B cell (primary cell): ENCODE results near the gene TUBB4B. TPM values are rescaled to one million over a fixed set of nuclear protein-coding genes. Genes with fewer than 3 reads are reported as not detected.

Source experiments
- ATAC-seq: fragments of 200-7000 bp; cut with Tn5 transposase; one replicate; pipeline ENCODE4 v1.10.0; 2021; ENCODE audit warnings: low read depth, mild to moderate bottlenecking, moderate number of reproducible peaks, moderate library complexity
- CTCF ChIA-PET: fragments of 350-600 bp; sonication (Branson Sonifier 250); formaldehyde crosslinking; loops from one replicate; lab custom pipeline; 2021; ENCODE audit warnings: antibody characterized with exemption, inconsistent platforms; lab: Charles Lee
- POLR2A ChIA-PET: fragments of 350-600 bp; sonication (Branson Sonifier 250); formaldehyde crosslinking; loops from one replicate; lab custom pipeline; 2021; ENCODE audit warnings: antibody characterized with exemption; lab: Charles Lee
- DNase-seq: peaks from one replicate; pipeline ENCODE4 v3.0.0; 2013
- H2AFZ ChIP-seq: 2 replicates; pipeline ENCODE4 v1.6.1; 2012; ENCODE audit warnings: mild to moderate bottlenecking, low read depth, low read length; ENCODE audit not compliant: insufficient read depth, poor library complexity, severe bottlenecking
- H3K27ac ChIP-seq, 2 donors: 1 replicate in 1 of 2; 2 replicates in 1 of 2; pipeline ENCODE4 v1.5.1; 2012 to 2013; ENCODE audit warnings: low read length in 2 of 2, mild to moderate bottlenecking in 2 of 2, moderate library complexity in 1 of 2
- H3K27me3 ChIP-seq, 4 experiments: fragments of 200-600 bp in 1 of 4; sonication (generic) in 1 of 4; replicated peaks in 1 of 4; 1 replicate in 2 of 4; 2 replicates in 2 of 4; pipeline versions ENCODE4 v1.6.1 to v1.7.0; 2013 to 2016; ENCODE audit warnings: low read length in 3 of 4, mild to moderate bottlenecking in 2 of 4, mixed read lengths in 1 of 4, moderate library complexity in 1 of 4; ENCODE audit not compliant: insufficient read depth in 4 of 4, control insufficient read depth in 3 of 4; ENCODE audit errors: control extremely low read depth in 1 of 4
- H3K36me3 ChIP-seq, 2 experiments: replicated peaks in 1 of 2; 1 replicate in 1 of 2; 2 replicates in 1 of 2; pipeline versions ENCODE4 v1.6.1 to v1.7.1; 2013; ENCODE audit warnings: low read length in 1 of 2; ENCODE audit not compliant: insufficient read depth in 2 of 2, control insufficient read depth in 1 of 2; ENCODE audit errors: control extremely low read depth in 1 of 2, extremely low read depth in 1 of 2
- H3K4me1 ChIP-seq, 2 donors: fragments of 200-600 bp in 1 of 2; sonication (generic) in 1 of 2; 1 replicate in 1 of 2; 2 replicates in 1 of 2; pipeline versions ENCODE4 v1.5.1 to v1.6.1; 2013 to 2017; ENCODE audit warnings: low read length in 2 of 2; ENCODE audit not compliant: control insufficient read depth in 2 of 2, insufficient read depth in 2 of 2
- H3K4me2 ChIP-seq: replicated peaks from 2 replicates; pipeline ENCODE3; 2012; ENCODE audit warnings: mild to moderate bottlenecking, low read depth, low read length; ENCODE audit not compliant: poor library complexity, severe bottlenecking
- H3K4me3 ChIP-seq, 5 experiments: fragments of 200-600 bp in 1 of 5; sonication (generic) in 1 of 5; 1 replicate in 3 of 5; 2 replicates in 2 of 5; pipeline versions ENCODE4 v1.5.1 to v1.7.0; 2011 to 2016; ENCODE audit warnings: low read length in 4 of 5, mild to moderate bottlenecking in 4 of 5, low read depth in 2 of 5, control low read depth in 1 of 5, moderate library complexity in 1 of 5; ENCODE audit not compliant: insufficient read depth in 1 of 5; ENCODE audit errors: control extremely low read depth in 1 of 5, extremely low read depth in 1 of 5
- H3K79me2 ChIP-seq: fragments of 200-600 bp; sonication (generic); one replicate; pipeline ENCODE4 v1.6.0; 2016; ENCODE audit warnings: low read length; ENCODE audit not compliant: control insufficient read depth, insufficient read depth
- H3K9ac ChIP-seq: fragments of 200-600 bp; sonication (generic); 2 replicates; pipeline ENCODE4 v1.6.1; 2017; ENCODE audit warnings: mild to moderate bottlenecking, low read length, moderate library complexity
- H3K9me3 ChIP-seq, 3 donors: one replicate each; pipeline versions ENCODE4 v1.6.1 to v1.7.1; 2013; ENCODE audit warnings: low read length in 2 of 3; ENCODE audit not compliant: control insufficient read depth in 2 of 3, insufficient read depth in 1 of 3; ENCODE audit errors: control extremely low read depth in 1 of 3
- H4K20me1 ChIP-seq: 2 replicates; pipeline ENCODE4 v1.6.0; 2012; ENCODE audit warnings: mild to moderate bottlenecking, low read length; ENCODE audit not compliant: insufficient read depth, control insufficient read depth, poor library complexity, severe bottlenecking
- H3K27ac Mint-ChIP-seq: one replicate; pipeline ENCODE4 v1.8.0; 2021; ENCODE audit warnings: mixed read lengths
- H3K27me3 Mint-ChIP-seq: one replicate; pipeline ENCODE4 v1.8.0; 2021; ENCODE audit warnings: mixed read lengths
- H3K4me1 Mint-ChIP-seq: one replicate; pipeline ENCODE4 v1.8.0; 2021; ENCODE audit warnings: mixed read lengths
- H3K4me3 Mint-ChIP-seq: one replicate; pipeline ENCODE4 v1.8.0; 2021; ENCODE audit warnings: mixed read lengths
- H3K9me3 Mint-ChIP-seq: one replicate; pipeline ENCODE4 v1.8.0; 2022; ENCODE audit warnings: mixed read lengths; ENCODE audit not compliant: insufficient read depth
- CTCF ChIP-seq: fragments of 200-600 bp; IDR thresholded peaks from one replicate; pipeline ENCODE4 v1.8.0; 2022; ENCODE audit warnings: antibody characterized with exemption, mild to moderate bottlenecking
- EZH2 ChIP-seq: IDR thresholded peaks from 2 replicates; pipeline ENCODE4 v1.6.1; 2012; ENCODE audit warnings: borderline replicate concordance, low read depth, mild to moderate bottlenecking, moderate library complexity, low read length; ENCODE audit not compliant: insufficient read depth, poor library complexity, severe bottlenecking
- WGBS: methylation state at CpG from one replicate; pipeline ENCODE4 v1.1.5; 2013; ENCODE audit warnings: missing lambda C conversion rate; ENCODE audit not compliant: insufficient coverage; 5-methylcytosine and 5-hydroxymethylcytosine counted together
- intact Hi-C: fragments of 100-400 bp; cut with micrococcal nuclease; formaldehyde crosslinking; loops from one replicate; pipeline ENCODE4 v1.10.0; 2022
- polyA plus RNA-seq: library from polyadenylated mRNA; depleted of rRNA; stranded (reverse); fragments of >200 nt; gene quantifications from 2 replicates; pipeline ENCODE4 v1.2.3, GENCODE V29; 2012
- total RNA-seq, 2 donors: library from RNA; stranded (reverse); fragments of 120-200 nt in 1 of 2; gene quantifications; 1 replicate in 1 of 2; 2 replicates in 1 of 2; pipeline versions ENCODE4 v1.2.3 to v1.2.4, GENCODE V29; 2013 to 2022

Gene TUBB4B
- total and polyA plus RNA-seq, 2 donors (not counting 1 experiment from before 2014, with no cell fraction given), result 110 to 261 TPM

- H3K36me3 ChIP-seq, result peaks cover 0 to 20% of the 10 kb centered on the region in 2 experiments
- H3K27me3 Mint-ChIP-seq, result no peaks in the 10 kb centered on the region
- POLR2A ChIA-PET, result interaction anchor here (0.6 kb wide), 3 partner anchors 38 to 202 kb away, joined by 3 to 5 read pairs (median 3); partner anchors contain the start of gene MAN1B1
- TF ChIP-seq EZH2 (no peak), CTCF (no peak)
- no peaks in the 10 kb centered on the region for H3K9me3 Mint-ChIP-seq
- H3K79me2 ChIP-seq, result peaks cover 32% of the 10 kb centered on the region
- no peak for DNase-seq
- 94% methylated on average over 25 of the region's 25 CpGs for WGBS
- intact Hi-C loops, result no loop called here
- CTCF ChIA-PET, result interaction anchor here (0.8 to 1.1 kb wide), 2 partner anchors 113 to 199 kb away, joined by 3 read pairs; no protein-coding TSS in a partner anchor
- H3K27me3 ChIP-seq, result no peaks in the 10 kb centered on the region
- no peak overlapping the region for H3K4me3 Mint-ChIP-seq
- H3K4me1 ChIP-seq, result peaks cover 11 to 12% of the 10 kb centered on the region in 2 donors
- H3K9ac ChIP-seq, result no peak overlapping the region
- H4K20me1 ChIP-seq, result peaks cover 28% of the 10 kb centered on the region
- ATAC-seq, result no peak
- H3K4me2 ChIP-seq, result no peak overlapping the region
- H3K4me3 ChIP-seq, result no peak overlapping the region
- no peaks in the 10 kb centered on the region for H3K9me3 ChIP-seq
- no peak overlapping the region for H3K27ac Mint-ChIP-seq
- no peak overlapping the region for H2AFZ ChIP-seq
- no peak overlapping the region for H3K27ac ChIP-seq
- H3K4me1 Mint-ChIP-seq, result peaks cover 22% of the 10 kb centered on the region
These were observed 4.6 kb downstream of the TUBB4B start for GRCh38 chr9:137245450-137246421.
